ENCODE data around the gene SLC6A7.

The SLC6A7 gene

GRCh38 chr5:150217038-150217437 lies 27.2 kb downstream of the SLC6A7 start:
- no peak for TF ChIP-seq EZH2phosphoT487 (IDR thresholded peaks at IDR 0.05; ENCODE audit: borderline replicate concordance)
- no peak for TF ChIP-seq CTCF (conservative IDR thresholded peaks at IDR 0.05; ENCODE audit: low read length)
- no peak overlapping the region for H3K4me2 ChIP-seq (ENCODE audit: low read depth, low read length, poor library complexity, severe bottlenecking)
- H3K4me1 ChIP-seq (ENCODE audit: insufficient read depth, low read length, poor library complexity, severe bottlenecking): no peaks in the 10 kb centered on the region
- no peak overlapping the region for H3K9ac ChIP-seq (ENCODE audit: low read depth, low read length, poor library complexity, severe bottlenecking)
- no peaks in the 10 kb centered on the region for H3F3A ChIP-seq (ENCODE audit: low read depth)
- no peaks in the 10 kb centered on the region for H3K79me2 ChIP-seq (ENCODE audit: insufficient read depth, low read length)
- H3K9me2 ChIP-seq (replicated peaks; ENCODE audit: low read depth, low read length): no peaks in the 10 kb centered on the region
- H3K4me3 ChIP-seq (ENCODE audit: low read length, poor library complexity, severe bottlenecking): no peak overlapping the region
- no peak overlapping the region for H2AFZ ChIP-seq (ENCODE audit: low read length)
- no peaks in the 10 kb centered on the region for H3K36me3 ChIP-seq (ENCODE audit: insufficient read depth, low read length)
- H3K27me3 ChIP-seq (ENCODE audit: insufficient read depth, low read length, poor library complexity, severe bottlenecking): no peaks in the 10 kb centered on the region
- no peaks in the 10 kb centered on the region for H3K9me3 ChIP-seq (ENCODE audit: insufficient read depth, low read depth, low read length)
- H4K20me1 ChIP-seq (ENCODE audit: insufficient read depth, low read length, poor library complexity, severe bottlenecking): no peaks in the 10 kb centered on the region

GRCh38 chr5:150217873-150218692 lies 28.2 kb downstream of the SLC6A7 start:
- Histone ChIP-seq H3K4me2 (ENCODE audit: low read depth, low read length, poor library complexity, severe bottlenecking) (no peak overlapping the region), H3K79me2 (ENCODE audit: insufficient read depth, low read length) (no peaks in the 10 kb centered on the region), H4K20me1 (ENCODE audit: insufficient read depth, low read length, poor library complexity, severe bottlenecking) (no peaks in the 10 kb centered on the region), H3K9me2 (replicated peaks; ENCODE audit: low read depth, low read length) (no peaks in the 10 kb centered on the region), H3K4me3 (ENCODE audit: low read length, poor library complexity, severe bottlenecking) (no peak overlapping the region), H3K9me3 (ENCODE audit: insufficient read depth, low read depth, low read length) (no peaks in the 10 kb centered on the region), H3F3A (ENCODE audit: low read depth) (no peaks in the 10 kb centered on the region), H3K9ac (ENCODE audit: low read depth, low read length, poor library complexity, severe bottlenecking) (no peak overlapping the region), H3K4me1 (ENCODE audit: insufficient read depth, low read length, poor library complexity, severe bottlenecking) (no peaks in the 10 kb centered on the region), H2AFZ (ENCODE audit: low read length) (peak overlapping the region; percentile 39; the same call in 1 of the 2 replicates), H3K27me3 (ENCODE audit: insufficient read depth, low read length, poor library complexity, severe bottlenecking) (no peaks in the 10 kb centered on the region), H3K36me3 (ENCODE audit: insufficient read depth, low read length) (no peaks in the 10 kb centered on the region)
- TF ChIP-seq EZH2phosphoT487 (IDR thresholded peaks at IDR 0.05; ENCODE audit: borderline replicate concordance) (no peak), CTCF (conservative IDR thresholded peaks at IDR 0.05; ENCODE audit: low read length) (peak; percentile 89)

DNA sequence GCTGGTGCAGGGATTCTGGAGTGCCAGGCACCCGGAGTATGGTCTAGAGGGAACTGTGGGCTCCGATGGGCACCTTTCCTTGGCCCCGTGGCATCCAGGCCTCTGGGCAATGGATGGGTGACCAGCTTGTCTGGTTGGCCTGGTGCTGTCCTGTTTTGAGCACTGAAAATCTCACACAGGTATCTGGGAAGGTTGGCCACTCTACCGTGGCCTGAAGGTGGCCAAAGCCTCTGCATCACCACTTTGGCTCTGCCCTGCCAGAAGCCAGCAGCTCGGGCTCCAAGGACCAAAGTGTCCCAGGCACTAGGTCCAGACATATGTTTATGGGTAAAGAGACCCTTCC lies 28.8 kb downstream of the SLC6A7 start:
- Histone ChIP-seq H3K4me2 (ENCODE audit: low read depth, low read length, poor library complexity, severe bottlenecking) (no peak overlapping the region), H4K20me1 (ENCODE audit: insufficient read depth, low read length, poor library complexity, severe bottlenecking) (no peaks in the 10 kb centered on the region), H2AFZ (ENCODE audit: low read length) (no peak overlapping the region), H3K9ac (ENCODE audit: low read depth, low read length, poor library complexity, severe bottlenecking) (no peak overlapping the region), H3K4me1 (ENCODE audit: insufficient read depth, low read length, poor library complexity, severe bottlenecking) (no peaks in the 10 kb centered on the region), H3K79me2 (ENCODE audit: insufficient read depth, low read length) (no peaks in the 10 kb centered on the region), H3K36me3 (ENCODE audit: insufficient read depth, low read length) (no peaks in the 10 kb centered on the region), H3F3A (ENCODE audit: low read depth) (no peaks in the 10 kb centered on the region), H3K9me3 (ENCODE audit: insufficient read depth, low read depth, low read length) (no peaks in the 10 kb centered on the region), H3K27me3 (ENCODE audit: insufficient read depth, low read length, poor library complexity, severe bottlenecking) (no peaks in the 10 kb centered on the region), H3K9me2 (replicated peaks; ENCODE audit: low read depth, low read length) (no peaks in the 10 kb centered on the region), H3K4me3 (ENCODE audit: low read length, poor library complexity, severe bottlenecking) (no peak overlapping the region)
- TF ChIP-seq CTCF (conservative IDR thresholded peaks at IDR 0.05; ENCODE audit: low read length) (no peak), EZH2phosphoT487 (IDR thresholded peaks at IDR 0.05; ENCODE audit: borderline replicate concordance) (no peak)

All from Loucy (cell line).